HEK293 (cell line): ENCODE data around the gene MRPL4.

Experiments used
- CTCF ChIA-PET: fragments of 350-600 bp; formaldehyde crosslinking; extraction: SDS; loops from one replicate; lab custom pipeline; 2021; ENCODE audit warnings: antibody characterized with exemption; lab: Yijun Ruan, JAX
- POLR2A ChIA-PET: fragments of 300-600 bp; formaldehyde crosslinking; extraction: SDS; loops from one replicate; lab custom pipeline; 2020; ENCODE audit warnings: antibody characterized with exemption, inconsistent platforms; lab: Yijun Ruan, JAX
- H3K27ac ChIP-seq: fragments of 200-500 bp; sonication (Bioruptor generic); 2 replicates; pipeline ENCODE4 v1.5.1; 2014; ENCODE audit warnings: low read depth, low read length, control low read depth, inconsistent platforms; ENCODE audit errors: extremely low read depth
- H3K36me3 ChIP-seq, 2 experiments: fragments of 200-500 bp in 1 of 2; sonication (Bioruptor generic) in 1 of 2; 1 replicate in 1 of 2; 2 replicates in 1 of 2; pipeline ENCODE4 v1.5.1; 2014 to 2017; ENCODE audit warnings: inconsistent platforms in 2 of 2, low read length in 2 of 2; ENCODE audit not compliant: control insufficient read depth in 2 of 2, insufficient read depth in 1 of 2
- H3K4me1 ChIP-seq: fragments of 200-500 bp; sonication (Bioruptor generic); 2 replicates; pipeline ENCODE4 v1.5.1; 2014; ENCODE audit warnings: mild to moderate bottlenecking, low read length, inconsistent platforms; ENCODE audit not compliant: control insufficient read depth, insufficient read depth
- H3K4me3 ChIP-seq: 2 replicates; pipeline ENCODE4 v1.5.1; 2011; ENCODE audit warnings: low read depth, mild to moderate bottlenecking, control low read depth, low read length, moderate library complexity
- H3K9me3 ChIP-seq: fragments of 200-500 bp; sonication (Bioruptor generic); 2 replicates; pipeline ENCODE4 v1.5.1; 2014; ENCODE audit warnings: low read depth, low read length, inconsistent platforms; ENCODE audit not compliant: control insufficient read depth, insufficient read depth
- GLIS2 ChIP-seq: fragments of 450-650 bp; formaldehyde crosslinking; IDR thresholded peaks from 2 replicates; pipeline ENCODE4 v1.5.1; 2016; ENCODE audit warnings: missing biosample characterization, missing genetic modification characterization
- REPIN1 ChIP-seq: fragments of 450-650 bp; formaldehyde crosslinking; IDR thresholded peaks from 2 replicates; pipeline ENCODE4 v1.5.1; 2017; ENCODE audit warnings: missing biosample characterization, missing genetic modification characterization, low read depth
- SALL2 ChIP-seq: fragments of 450-650 bp; formaldehyde crosslinking; IDR thresholded peaks from 2 replicates; pipeline ENCODE4 v1.5.0; 2017; ENCODE audit warnings: missing biosample characterization, mild to moderate bottlenecking, missing genetic modification characterization, borderline replicate concordance
- TCF7L2 ChIP-seq: IDR thresholded peaks from 2 replicates; pipeline ENCODE4 v1.6.1; 2011; ENCODE audit warnings: low read depth, mild to moderate bottlenecking, inconsistent platforms, low read length, moderate library complexity, borderline replicate concordance
- ZEB2 ChIP-seq: fragments of 450-650 bp; formaldehyde crosslinking; IDR thresholded peaks from 2 replicates; pipeline ENCODE4 v1.5.1; 2016; ENCODE audit warnings: missing biosample characterization, missing genetic modification characterization
- ZIC2 ChIP-seq: fragments of 450-650 bp; formaldehyde crosslinking; IDR thresholded peaks from 2 replicates; pipeline ENCODE4 v1.5.1; 2016; ENCODE audit warnings: missing biosample characterization, missing genetic modification characterization
- ZNF121 ChIP-seq: fragments of 450-650 bp; formaldehyde crosslinking; IDR thresholded peaks from 2 replicates; pipeline ENCODE4 v1.5.1; 2016; ENCODE audit warnings: missing biosample characterization, missing genetic modification characterization
- ZNF211 ChIP-seq: fragments of 450-650 bp; formaldehyde crosslinking; IDR thresholded peaks from 2 replicates; pipeline ENCODE4 v1.5.1; 2016; ENCODE audit warnings: low read depth, missing biosample characterization, missing genetic modification characterization
- ZNF223 ChIP-seq: fragments of 450-650 bp; formaldehyde crosslinking; IDR thresholded peaks from 2 replicates; pipeline ENCODE4 v1.5.1; 2016; ENCODE audit warnings: missing biosample characterization, missing genetic modification characterization
- ZNF239 ChIP-seq: fragments of 450-650 bp; formaldehyde crosslinking; IDR thresholded peaks from 2 replicates; pipeline ENCODE4 v1.5.1; 2016; ENCODE audit warnings: missing biosample characterization, missing genetic modification characterization
- ZNF266 ChIP-seq: fragments of 450-650 bp; formaldehyde crosslinking; IDR thresholded peaks from 2 replicates; pipeline ENCODE4 v1.5.1; 2016; ENCODE audit warnings: missing biosample characterization, missing genetic modification characterization, low read depth
- ZNF394 ChIP-seq: fragments of 450-650 bp; formaldehyde crosslinking; IDR thresholded peaks from 2 replicates; pipeline ENCODE4 v1.5.1; 2016; ENCODE audit warnings: missing biosample characterization, missing genetic modification characterization, mild to moderate bottlenecking, moderate library complexity, borderline replicate concordance
- ZNF423 ChIP-seq: fragments of 450-650 bp; formaldehyde crosslinking; IDR thresholded peaks from 2 replicates; pipeline ENCODE4 v1.5.1; 2016; ENCODE audit warnings: missing biosample characterization, missing genetic modification characterization
- ZNF521 ChIP-seq: fragments of 450-650 bp; formaldehyde crosslinking; IDR thresholded peaks from 2 replicates; pipeline ENCODE4 v1.5.1; 2017; ENCODE audit warnings: missing biosample characterization, mild to moderate bottlenecking, missing genetic modification characterization
- ZNF544 ChIP-seq: fragments of 450-650 bp; formaldehyde crosslinking; IDR thresholded peaks from 2 replicates; pipeline ENCODE4 v1.5.0; 2017; ENCODE audit warnings: missing biosample characterization, missing genetic modification characterization
- ZNF548 ChIP-seq: fragments of 450-650 bp; formaldehyde crosslinking; IDR thresholded peaks from 2 replicates; pipeline ENCODE4 v1.5.1; 2016; ENCODE audit warnings: missing biosample characterization, missing genetic modification characterization
- ZNF558 ChIP-seq: fragments of 450-650 bp; formaldehyde crosslinking; IDR thresholded peaks from 2 replicates; pipeline ENCODE4 v1.5.1; 2016; ENCODE audit warnings: missing biosample characterization, missing genetic modification characterization
- ZNF626 ChIP-seq: fragments of 450-650 bp; sonication (Bioruptor Pico); formaldehyde crosslinking; IDR thresholded peaks from 2 replicates; pipeline ENCODE4 v1.5.1; 2018; ENCODE audit warnings: missing biosample characterization, missing genetic modification characterization, inconsistent platforms
- TF ChIP-seq, protein P1 (sequence below): fragments of 450-650 bp; formaldehyde crosslinking; IDR thresholded peaks from 2 replicates; pipeline ENCODE4 v1.5.1; 2016; ENCODE audit warnings: missing biosample characterization, missing genetic modification characterization
- TF ChIP-seq, protein P2 (sequence below): fragments of 450-650 bp; IDR thresholded peaks from 2 replicates; pipeline ENCODE4 v1.5.1; 2018; ENCODE audit warnings: missing biosample characterization, missing genetic modification characterization
- TF ChIP-seq, protein P3 (sequence below): sonication (generic); formaldehyde crosslinking; IDR thresholded peaks from 2 replicates; pipeline ENCODE4 v1.8.1; 2022; ENCODE audit warnings: mild to moderate bottlenecking, moderate library complexity, missing genetic modification reagents
- TF ChIP-seq, protein P4 (sequence below): fragments of 450-650 bp; formaldehyde crosslinking; IDR thresholded peaks from 2 replicates; pipeline ENCODE4 v1.5.1; 2016; ENCODE audit warnings: missing biosample characterization, missing genetic modification characterization
- TF ChIP-seq, protein P5 (sequence below): fragments of 450-650 bp; formaldehyde crosslinking; IDR thresholded peaks from 2 replicates; pipeline ENCODE4 v1.5.1; 2016; ENCODE audit warnings: missing biosample characterization, missing genetic modification characterization

Gene MRPL4

DNA sequence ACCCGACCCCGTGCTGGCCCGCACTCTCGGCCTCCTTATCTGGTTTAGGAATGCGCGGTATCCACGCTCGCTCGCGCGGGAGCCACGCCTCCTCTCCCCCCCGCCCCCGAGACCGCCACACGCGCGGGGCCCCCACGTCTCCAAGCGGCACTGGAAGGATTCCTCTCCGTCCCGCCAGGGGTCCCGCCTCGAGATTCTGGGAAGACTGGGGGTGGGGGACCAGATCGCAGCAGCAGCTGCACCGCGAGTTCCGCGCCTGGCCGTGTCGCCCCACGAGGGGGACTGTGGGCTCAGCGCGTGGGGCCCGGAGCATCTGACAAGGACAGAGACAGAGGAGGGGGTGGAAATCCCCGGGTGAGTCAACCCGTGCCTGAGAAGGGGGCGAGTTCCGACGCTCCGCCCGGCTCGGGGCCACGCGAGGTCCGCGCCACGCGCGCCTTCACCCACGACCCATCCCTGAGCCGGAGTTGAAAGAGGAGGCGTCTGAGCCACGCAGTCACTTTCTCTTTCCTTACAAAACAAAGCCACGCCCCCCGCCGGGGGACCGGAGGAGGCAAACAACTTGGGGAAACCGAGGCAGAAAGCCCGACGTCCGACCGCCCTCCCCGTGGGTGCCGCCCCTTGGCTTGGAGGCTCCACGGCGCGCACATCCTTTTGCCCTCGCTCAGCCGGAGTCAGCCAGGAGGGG lies 21.7 kb upstream of the MRPL4 start (continued):
- TF ChIP-seq, protein P1, sequence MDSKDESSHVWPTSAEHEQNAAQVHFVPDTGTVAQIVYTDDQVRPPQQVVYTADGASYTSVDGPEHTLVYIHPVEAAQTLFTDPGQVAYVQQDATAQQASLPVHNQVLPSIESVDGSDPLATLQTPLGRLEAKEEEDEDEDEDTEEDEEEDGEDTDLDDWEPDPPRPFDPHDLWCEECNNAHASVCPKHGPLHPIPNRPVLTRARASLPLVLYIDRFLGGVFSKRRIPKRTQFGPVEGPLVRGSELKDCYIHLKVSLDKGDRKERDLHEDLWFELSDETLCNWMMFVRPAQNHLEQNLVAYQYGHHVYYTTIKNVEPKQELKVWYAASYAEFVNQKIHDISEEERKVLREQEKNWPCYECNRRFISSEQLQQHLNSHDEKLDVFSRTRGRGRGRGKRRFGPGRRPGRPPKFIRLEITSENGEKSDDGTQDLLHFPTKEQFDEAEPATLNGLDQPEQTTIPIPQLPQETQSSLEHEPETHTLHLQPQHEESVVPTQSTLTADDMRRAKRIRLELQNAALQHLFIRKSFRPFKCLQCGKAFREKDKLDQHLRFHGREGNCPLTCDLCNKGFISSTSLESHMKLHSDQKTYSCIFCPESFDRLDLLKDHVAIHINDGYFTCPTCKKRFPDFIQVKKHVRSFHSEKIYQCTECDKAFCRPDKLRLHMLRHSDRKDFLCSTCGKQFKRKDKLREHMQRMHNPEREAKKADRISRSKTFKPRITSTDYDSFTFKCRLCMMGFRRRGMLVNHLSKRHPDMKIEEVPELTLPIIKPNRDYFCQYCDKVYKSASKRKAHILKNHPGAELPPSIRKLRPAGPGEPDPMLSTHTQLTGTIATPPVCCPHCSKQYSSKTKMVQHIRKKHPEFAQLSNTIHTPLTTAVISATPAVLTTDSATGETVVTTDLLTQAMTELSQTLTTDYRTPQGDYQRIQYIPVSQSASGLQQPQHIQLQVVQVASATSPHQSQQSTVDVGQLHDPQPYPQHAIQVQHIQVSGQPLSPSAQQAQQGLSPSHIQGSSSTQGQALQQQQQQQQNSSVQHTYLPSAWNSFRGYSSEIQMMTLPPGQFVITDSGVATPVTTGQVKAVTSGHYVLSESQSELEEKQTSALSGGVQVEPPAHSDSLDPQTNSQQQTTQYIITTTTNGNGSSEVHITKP (tag by site-specific recombination) = 0 out of 2 replicates have a peak, but pooled peaks have one; percentile 6
- TF ChIP-seq, protein P2, sequence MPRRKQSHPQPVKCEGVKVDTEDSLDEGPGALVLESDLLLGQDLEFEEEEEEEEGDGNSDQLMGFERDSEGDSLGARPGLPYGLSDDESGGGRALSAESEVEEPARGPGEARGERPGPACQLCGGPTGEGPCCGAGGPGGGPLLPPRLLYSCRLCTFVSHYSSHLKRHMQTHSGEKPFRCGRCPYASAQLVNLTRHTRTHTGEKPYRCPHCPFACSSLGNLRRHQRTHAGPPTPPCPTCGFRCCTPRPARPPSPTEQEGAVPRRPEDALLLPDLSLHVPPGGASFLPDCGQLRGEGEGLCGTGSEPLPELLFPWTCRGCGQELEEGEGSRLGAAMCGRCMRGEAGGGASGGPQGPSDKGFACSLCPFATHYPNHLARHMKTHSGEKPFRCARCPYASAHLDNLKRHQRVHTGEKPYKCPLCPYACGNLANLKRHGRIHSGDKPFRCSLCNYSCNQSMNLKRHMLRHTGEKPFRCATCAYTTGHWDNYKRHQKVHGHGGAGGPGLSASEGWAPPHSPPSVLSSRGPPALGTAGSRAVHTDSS (tag by site-specific recombination) = no peak
- TF ChIP-seq, protein P3, sequence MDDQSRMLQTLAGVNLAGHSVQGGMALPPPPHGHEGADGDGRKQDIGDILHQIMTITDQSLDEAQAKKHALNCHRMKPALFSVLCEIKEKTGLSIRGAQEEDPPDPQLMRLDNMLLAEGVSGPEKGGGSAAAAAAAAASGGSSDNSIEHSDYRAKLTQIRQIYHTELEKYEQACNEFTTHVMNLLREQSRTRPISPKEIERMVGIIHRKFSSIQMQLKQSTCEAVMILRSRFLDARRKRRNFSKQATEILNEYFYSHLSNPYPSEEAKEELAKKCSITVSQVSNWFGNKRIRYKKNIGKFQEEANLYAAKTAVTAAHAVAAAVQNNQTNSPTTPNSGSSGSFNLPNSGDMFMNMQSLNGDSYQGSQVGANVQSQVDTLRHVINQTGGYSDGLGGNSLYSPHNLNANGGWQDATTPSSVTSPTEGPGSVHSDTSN (CRISPR knock-in tag) = peak; percentile 42; the same call in 1 of the 2 replicates
- no peak for TF ChIP-seq ZNF544 (tag by site-specific recombination)
- TF ChIP-seq ZNF266 = no peak
- TF ChIP-seq ZNF548 = no peak
- TF ChIP-seq TCF7L2 = no peak
- no peak for TF ChIP-seq ZNF223 (tag by site-specific recombination)
- no peak for TF ChIP-seq ZNF239 (tag by site-specific recombination)
- no peak for TF ChIP-seq ZNF423 (tag by site-specific recombination)
- no peak for TF ChIP-seq ZNF394 (tag by site-specific recombination)
- TF ChIP-seq ZNF211 (tag by site-specific recombination) = no peak
- TF ChIP-seq, protein P4, sequence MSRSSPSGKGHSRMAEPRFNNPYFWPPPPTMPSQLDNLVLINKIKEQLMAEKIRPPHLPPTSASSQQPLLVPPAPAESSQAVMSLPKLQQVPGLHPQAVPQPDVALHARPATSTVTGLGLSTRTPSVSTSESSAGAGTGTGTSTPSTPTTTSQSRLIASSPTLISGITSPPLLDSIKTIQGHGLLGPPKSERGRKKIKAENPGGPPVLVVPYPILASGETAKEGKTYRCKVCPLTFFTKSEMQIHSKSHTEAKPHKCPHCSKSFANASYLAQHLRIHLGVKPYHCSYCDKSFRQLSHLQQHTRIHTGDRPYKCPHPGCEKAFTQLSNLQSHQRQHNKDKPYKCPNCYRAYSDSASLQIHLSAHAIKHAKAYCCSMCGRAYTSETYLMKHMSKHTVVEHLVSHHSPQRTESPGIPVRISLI (tag by site-specific recombination) = no peak
- TF ChIP-seq ZIC2 (tag by site-specific recombination) = peak; percentile 9; the same call in 1 of the 2 replicates
- TF ChIP-seq ZNF558 (tag by site-specific recombination) = no peak

DNA sequence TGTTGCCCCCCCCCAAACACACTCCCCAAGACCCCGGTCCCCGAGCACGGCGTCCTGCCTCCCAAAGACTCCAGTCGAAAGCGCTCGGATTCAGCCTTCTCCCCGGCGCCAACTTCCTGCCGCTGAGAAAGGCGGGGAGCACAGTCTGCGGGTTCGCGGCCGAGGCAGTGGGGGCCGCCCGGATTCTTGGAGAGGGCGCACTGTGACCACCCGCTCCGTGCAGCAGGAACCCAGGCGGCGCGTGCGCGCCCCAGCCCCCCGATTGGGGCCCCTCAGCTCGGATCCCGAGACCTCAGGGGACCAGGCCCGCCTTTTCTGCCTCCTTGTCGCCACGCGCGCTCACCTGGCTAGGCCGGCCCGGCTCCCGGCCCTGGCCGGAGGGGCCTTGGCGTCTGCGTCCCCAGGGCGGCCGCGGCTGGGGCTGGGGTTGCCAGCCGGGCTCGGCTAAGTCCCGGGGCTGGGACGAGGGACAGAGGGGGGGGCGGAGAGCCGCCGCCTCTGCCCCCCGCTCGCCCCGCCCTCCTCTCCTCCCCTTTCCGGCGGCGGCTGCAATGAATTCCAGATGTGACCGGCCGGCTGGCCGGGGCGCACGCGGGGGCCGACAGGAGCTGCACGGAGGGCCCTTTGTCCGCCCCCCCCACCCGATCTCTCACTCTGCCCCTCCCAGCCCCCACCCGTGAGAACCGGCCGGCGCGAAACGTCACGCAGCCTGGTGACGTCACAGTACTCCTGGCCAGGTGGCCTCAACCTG lies 21.0 kb upstream of the MRPL4 start, which contains the start of gene S1PR2:
Gene S1PR2, minus strand, starts transcription at position 471 of the 751 bp plus-strand sequence. CDS start 6,426 bp downstream, outside the sequence.
- CTCF ChIA-PET = interaction anchor here (0.7 kb wide), 1 partner anchor 9 kb away, joined by 3 read pairs; no protein-coding TSS in a partner anchor
- TF ChIP-seq, protein P5, sequence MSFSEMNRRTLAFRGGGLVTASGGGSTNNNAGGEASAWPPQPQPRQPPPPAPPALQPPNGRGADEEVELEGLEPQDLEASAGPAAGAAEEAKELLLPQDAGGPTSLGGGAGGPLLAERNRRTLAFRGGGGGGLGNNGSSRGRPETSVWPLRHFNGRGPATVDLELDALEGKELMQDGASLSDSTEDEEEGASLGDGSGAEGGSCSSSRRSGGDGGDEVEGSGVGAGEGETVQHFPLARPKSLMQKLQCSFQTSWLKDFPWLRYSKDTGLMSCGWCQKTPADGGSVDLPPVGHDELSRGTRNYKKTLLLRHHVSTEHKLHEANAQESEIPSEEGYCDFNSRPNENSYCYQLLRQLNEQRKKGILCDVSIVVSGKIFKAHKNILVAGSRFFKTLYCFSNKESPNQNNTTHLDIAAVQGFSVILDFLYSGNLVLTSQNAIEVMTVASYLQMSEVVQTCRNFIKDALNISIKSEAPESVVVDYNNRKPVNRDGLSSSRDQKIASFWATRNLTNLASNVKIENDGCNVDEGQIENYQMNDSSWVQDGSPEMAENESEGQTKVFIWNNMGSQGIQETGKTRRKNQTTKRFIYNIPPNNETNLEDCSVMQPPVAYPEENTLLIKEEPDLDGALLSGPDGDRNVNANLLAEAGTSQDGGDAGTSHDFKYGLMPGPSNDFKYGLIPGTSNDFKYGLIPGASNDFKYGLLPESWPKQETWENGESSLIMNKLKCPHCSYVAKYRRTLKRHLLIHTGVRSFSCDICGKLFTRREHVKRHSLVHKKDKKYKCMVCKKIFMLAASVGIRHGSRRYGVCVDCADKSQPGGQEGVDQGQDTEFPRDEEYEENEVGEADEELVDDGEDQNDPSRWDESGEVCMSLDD = peak; percentile 68; the same call in 1 of the 2 replicates
- TF ChIP-seq SALL2 (tag by site-specific recombination) (no peak), REPIN1 (no peak), ZNF521 (tag by site-specific recombination) (no peak), ZNF121 (tag by site-specific recombination) (no peak), ZNF626 (tag by site-specific recombination) (no peak), ZEB2 (tag by site-specific recombination) (no peak; the same call in 1 of the 2 replicates), GLIS2 (tag by site-specific recombination) (peak; percentile 77)

More for the DNA sequence above, 21.0 kb upstream of the MRPL4 start, which contains the start of gene S1PR2:
- POLR2A ChIA-PET = interaction anchor here (0.6 to 1.4 kb wide), 7 partner anchors 8 to 404 kb away, joined by 3 to 5 read pairs (median 3); partner anchors contain the start of genes DNMT1, MRPL4 and UBL5
- Histone ChIP-seq H3K27ac (peak within 1 kb of the TSS; percentile 74; the same call in 1 of the 2 replicates), H3K4me3 (peak within 1 kb of the TSS; percentile 78), H3K9me3 (no peaks in the 10 kb centered on the region), H3K36me3 (no peaks in the 10 kb centered on the region), H3K4me1 (no peaks in the 10 kb centered on the region)
